CD4-positive, CD25-positive, alpha-beta regulatory T cell (primary cell): ENCODE data around the gene SLC7A14. TPM values are rescaled to one million over a fixed set of nuclear protein-coding genes. Genes with fewer than 3 reads are reported as not detected.

Source experiments
- ATAC-seq, 2 donors: fragments of 150-1000 bp; cut with Tn5 transposase; one replicate each; pipeline ENCODE4 v1.10.0; 2021; ENCODE audit warnings: low read depth in 2 of 2, moderate number of reproducible peaks in 2 of 2, moderate library complexity in 1 of 2
- DNase-seq, 3 donors: peaks; one replicate each; pipeline versions ENCODE4 v3.0.0 to v3.0.0-alpha.2; 2012 to 2022; ENCODE audit warnings: mixed read lengths in 1 of 3
- H3K27ac ChIP-seq: one replicate; pipeline ENCODE4 v1.7.0; 2013; ENCODE audit warnings: mild to moderate bottlenecking, low read length; ENCODE audit not compliant: insufficient read depth, poor library complexity, severe bottlenecking
- H3K27me3 ChIP-seq: one replicate; pipeline ENCODE4 v1.7.0; 2013; ENCODE audit warnings: low read length; ENCODE audit not compliant: control insufficient read depth, insufficient read depth
- H3K36me3 ChIP-seq: one replicate; pipeline ENCODE4 v1.7.0; 2013; ENCODE audit warnings: mild to moderate bottlenecking, low read length, moderate library complexity; ENCODE audit not compliant: control insufficient read depth, insufficient read depth
- H3K4me1 ChIP-seq: 2 replicates; pipeline ENCODE4 v1.7.0; 2013; ENCODE audit warnings: mild to moderate bottlenecking, low read length; ENCODE audit not compliant: insufficient read depth, control insufficient read depth, poor library complexity, severe bottlenecking
- H3K4me3 ChIP-seq: one replicate; pipeline ENCODE4 v1.7.0; 2013; ENCODE audit warnings: low read depth, mild to moderate bottlenecking, low read length, moderate library complexity
- H3K9me3 ChIP-seq, 2 experiments: 1 replicate in 1 of 2; 2 replicates in 1 of 2; pipeline ENCODE4 v1.7.0; 2013; ENCODE audit warnings: low read length in 2 of 2, mild to moderate bottlenecking in 1 of 2, moderate library complexity in 1 of 2; ENCODE audit not compliant: control insufficient read depth in 2 of 2
- H3K27ac Mint-ChIP-seq, 3 donors: one replicate each; pipeline ENCODE4 v1.8.0; 2020 to 2022; ENCODE audit warnings: mild to moderate bottlenecking in 3 of 3, mixed read lengths in 3 of 3, moderate library complexity in 2 of 3
- H3K27me3 Mint-ChIP-seq: one replicate; pipeline ENCODE4 v1.8.0; 2022; ENCODE audit warnings: mild to moderate bottlenecking, mixed read lengths
- H3K36me3 Mint-ChIP-seq: one replicate; pipeline ENCODE4 v1.8.0; 2020; ENCODE audit warnings: mixed read lengths
- H3K4me1 Mint-ChIP-seq, 4 donors: one replicate each; pipeline ENCODE4 v1.8.0; 2020 to 2022; ENCODE audit warnings: mixed read lengths in 4 of 4, mild to moderate bottlenecking in 1 of 4
- H3K4me3 Mint-ChIP-seq, 4 donors: one replicate each; pipeline ENCODE4 v1.8.0; 2020 to 2022; ENCODE audit warnings: mild to moderate bottlenecking in 4 of 4, mixed read lengths in 4 of 4, moderate library complexity in 3 of 4
- H3K9me3 Mint-ChIP-seq, 7 donors: one replicate each; pipeline ENCODE4 v1.8.0; 2020 to 2022; ENCODE audit warnings: mixed read lengths in 7 of 7, mild to moderate bottlenecking in 3 of 7, moderate library complexity in 2 of 7
- polyA plus RNA-seq, 4 donors: library from polyadenylated mRNA; unstranded; fragments of 300-500 nt; fragmentation: Illumina TruSeq; gene quantifications; one replicate each; pipeline ENCODE4 v1.2.3, GENCODE V29; 2021
- total RNA-seq: library from RNA; stranded (reverse); gene quantifications from one replicate; pipeline ENCODE4 v1.2.3, GENCODE V29; 2022

SLC7A14 gene
- total and polyA plus RNA-seq, 5 donors from 2014 or later, result not detected

DNA sequence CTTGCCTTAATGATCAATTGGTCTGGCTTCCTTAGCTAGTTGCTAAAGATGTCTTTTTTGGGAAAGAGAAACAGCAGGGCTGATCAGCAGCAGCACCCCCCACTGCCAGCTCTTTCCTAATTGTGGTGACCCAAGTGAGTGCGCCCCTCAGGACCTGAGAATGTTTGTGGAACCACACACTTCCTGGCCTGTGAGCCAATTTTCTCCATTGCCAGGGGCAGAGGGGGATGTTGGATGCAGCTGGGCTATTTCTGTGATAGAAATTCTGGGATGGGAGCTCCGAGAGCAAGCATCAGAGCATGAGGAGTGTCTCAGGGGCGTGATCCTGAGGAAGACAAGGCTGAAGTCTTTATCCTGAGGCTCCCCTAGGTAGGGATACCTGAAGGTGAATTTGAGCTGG lies 100.6 kb downstream of the SLC7A14 start:
- no peak overlapping the region for H3K4me3 ChIP-seq
- ATAC-seq, result no peak
- no peaks in the 10 kb centered on the region for H3K36me3 ChIP-seq
- Mint-ChIP-seq H3K9me3 (peaks cover 0 to 3% (median 0%) of the 10 kb centered on the region in 7 donors), H3K36me3 (no peaks in the 10 kb centered on the region), H3K27me3 (peaks cover 4% of the 10 kb centered on the region), H3K4me3 (no peak overlapping the region), H3K4me1 (no peaks in the 10 kb centered on the region), H3K27ac (no peak overlapping the region)
- no peaks in the 10 kb centered on the region for H3K4me1 ChIP-seq
- H3K27me3 ChIP-seq, result peaks cover 2% of the 10 kb centered on the region
- H3K27ac ChIP-seq, result no peak overlapping the region
- no peak for DNase-seq
- no peaks in the 10 kb centered on the region for H3K9me3 ChIP-seq

DNA sequence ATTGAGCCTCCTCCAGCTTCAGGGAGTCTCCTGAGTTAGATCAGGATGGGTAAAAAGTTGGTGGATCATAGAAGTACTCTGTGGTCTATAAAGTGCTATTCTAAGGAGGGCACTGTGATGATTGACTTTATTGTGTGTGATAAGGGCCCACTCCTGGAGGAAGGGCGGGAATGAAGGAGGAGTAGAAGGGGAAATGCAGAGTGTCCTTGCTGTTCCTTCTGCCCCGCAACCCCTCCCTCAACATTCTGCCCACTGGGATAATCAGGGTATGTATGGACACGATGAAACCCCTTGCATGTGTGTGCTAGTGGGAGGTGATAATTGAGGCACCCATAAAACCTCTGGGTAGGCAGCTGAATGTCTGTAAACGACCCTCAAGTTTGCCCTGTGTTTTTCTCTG lies 101.0 kb downstream of the SLC7A14 start:
- Mint-ChIP-seq H3K9me3 (peaks cover 0 to 3% (median 0%) of the 10 kb centered on the region in 7 donors), H3K27ac (no peak overlapping the region), H3K4me1 (no peaks in the 10 kb centered on the region), H3K4me3 (no peak overlapping the region), H3K27me3 (peaks cover 4% of the 10 kb centered on the region), H3K36me3 (no peaks in the 10 kb centered on the region)
- Histone ChIP-seq H3K4me1 (no peaks in the 10 kb centered on the region), H3K36me3 (no peaks in the 10 kb centered on the region), H3K27ac (no peak overlapping the region), H3K9me3 (no peaks in the 10 kb centered on the region), H3K4me3 (no peak overlapping the region), H3K27me3 (peaks cover 2% of the 10 kb centered on the region)
- DNase-seq (no peak), ATAC-seq (no peak)

DNA sequence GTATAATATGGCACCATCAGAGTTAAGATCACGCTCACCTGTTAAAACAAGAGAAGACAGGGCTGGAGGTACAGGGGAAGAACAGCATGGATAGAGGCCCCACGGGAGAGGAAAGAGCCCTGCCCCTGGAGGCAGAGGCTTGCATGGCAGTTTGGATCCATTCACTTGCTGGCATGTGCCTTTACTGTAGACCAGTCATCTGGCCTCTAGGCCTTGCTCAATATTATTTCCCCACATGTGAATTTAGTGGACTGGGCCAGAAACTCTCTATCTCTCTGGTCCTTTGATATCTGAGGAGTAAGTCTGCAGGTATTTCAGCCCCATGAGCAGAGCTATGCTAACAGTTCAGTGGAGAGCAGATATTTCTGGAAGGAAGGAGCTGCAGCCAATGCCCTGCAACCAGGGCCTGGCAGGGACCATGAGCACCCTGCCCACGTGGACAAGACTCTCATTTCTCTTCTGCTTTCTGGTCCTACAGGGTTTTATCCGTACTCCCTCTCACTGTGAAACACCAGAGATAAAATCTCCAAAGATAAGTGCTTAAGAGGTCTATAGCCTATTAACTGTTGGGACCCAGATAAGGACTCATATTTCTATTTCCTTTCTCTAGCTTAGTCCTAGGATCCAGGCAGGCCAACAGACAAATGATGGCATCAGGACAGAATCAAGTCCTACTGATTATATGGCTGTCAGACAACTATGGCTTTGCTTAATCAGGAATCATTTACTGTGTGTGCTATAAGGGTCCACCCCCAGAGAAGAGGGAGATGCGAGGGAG lies 102.2 kb downstream of the SLC7A14 start:
- H3K27ac Mint-ChIP-seq, result no peak overlapping the region
- no peak overlapping the region for H3K4me3 Mint-ChIP-seq
- Histone ChIP-seq H3K4me1 (no peaks in the 10 kb centered on the region), H3K9me3 (no peaks in the 10 kb centered on the region), H3K27ac (no peak overlapping the region), H3K4me3 (no peak overlapping the region), H3K27me3 (peaks cover 2% of the 10 kb centered on the region), H3K36me3 (no peaks in the 10 kb centered on the region)
- ATAC-seq, result no peak
- no peaks in the 10 kb centered on the region for H3K4me1 Mint-ChIP-seq
- peaks cover 4% of the 10 kb centered on the region for H3K27me3 Mint-ChIP-seq
- H3K36me3 Mint-ChIP-seq, result no peaks in the 10 kb centered on the region
- no peak for DNase-seq
- peaks cover 0 to 3% (median 0%) of the 10 kb centered on the region in 7 donors for H3K9me3 Mint-ChIP-seq

DNA sequence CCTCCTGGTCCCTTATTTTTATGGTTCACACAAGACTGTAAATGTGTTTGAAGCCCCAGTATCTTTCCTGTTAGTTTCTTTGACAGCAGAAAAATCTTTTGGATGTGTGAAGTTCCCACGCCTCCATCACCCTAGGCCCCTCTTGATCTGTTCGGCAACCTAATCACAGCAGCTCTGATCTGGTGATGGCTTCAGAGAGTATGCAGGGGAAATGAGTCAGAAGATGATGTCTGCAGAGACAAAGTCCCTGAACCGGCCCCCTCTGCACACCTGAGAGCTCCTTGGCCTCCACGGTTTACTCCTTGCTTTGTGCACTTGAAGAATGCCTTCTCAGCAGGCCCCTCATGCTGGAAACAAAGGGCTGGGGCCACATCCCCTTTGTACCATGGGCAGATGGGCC lies 103.7 kb downstream of the SLC7A14 start:
- Mint-ChIP-seq H3K4me3 (no peak overlapping the region), H3K27ac (no peak overlapping the region), H3K27me3 (peaks cover 2% of the 10 kb centered on the region), H3K9me3 (peaks cover 0 to 3% (median 0%) of the 10 kb centered on the region in 7 donors), H3K36me3 (no peaks in the 10 kb centered on the region), H3K4me1 (no peaks in the 10 kb centered on the region)
- Histone ChIP-seq H3K9me3 (no peaks in the 10 kb centered on the region), H3K4me1 (no peaks in the 10 kb centered on the region), H3K4me3 (no peak overlapping the region), H3K27ac (no peak overlapping the region), H3K36me3 (no peaks in the 10 kb centered on the region), H3K27me3 (no peaks in the 10 kb centered on the region)
- no peak for DNase-seq
- no peak for ATAC-seq

DNA sequence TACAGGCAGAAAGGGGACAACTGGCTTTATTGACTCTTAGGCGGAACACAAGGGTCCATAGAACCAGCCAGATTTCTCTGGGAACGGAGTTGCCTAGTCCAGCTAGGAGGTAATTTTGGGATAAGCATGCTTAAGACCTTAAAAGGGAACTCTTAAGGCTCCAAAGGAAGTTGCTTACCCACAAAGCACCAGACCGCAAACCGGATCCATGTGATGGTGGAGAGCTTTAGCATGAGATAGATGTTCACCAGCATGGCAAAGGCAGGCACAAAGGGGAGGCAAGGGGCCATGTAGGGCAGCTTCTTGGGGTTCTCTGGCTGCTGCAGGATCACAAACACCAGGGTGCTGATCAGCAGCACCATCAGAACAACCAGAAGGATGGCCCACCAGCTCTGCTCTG lies 105.8 kb downstream of the SLC7A14 start:
- Histone ChIP-seq H3K27me3 (no peaks in the 10 kb centered on the region), H3K4me3 (no peak overlapping the region), H3K4me1 (no peaks in the 10 kb centered on the region), H3K36me3 (no peaks in the 10 kb centered on the region), H3K9me3 (no peaks in the 10 kb centered on the region), H3K27ac (no peak overlapping the region)
- Mint-ChIP-seq H3K4me3 (no peak overlapping the region), H3K4me1 (no peaks in the 10 kb centered on the region), H3K36me3 (no peaks in the 10 kb centered on the region), H3K27me3 (peaks cover 12% of the 10 kb centered on the region), H3K27ac (no peak overlapping the region), H3K9me3 (peaks cover 0 to 1% (median 0%) of the 10 kb centered on the region in 7 donors)
- no peak for DNase-seq
- no peak for ATAC-seq

DNA sequence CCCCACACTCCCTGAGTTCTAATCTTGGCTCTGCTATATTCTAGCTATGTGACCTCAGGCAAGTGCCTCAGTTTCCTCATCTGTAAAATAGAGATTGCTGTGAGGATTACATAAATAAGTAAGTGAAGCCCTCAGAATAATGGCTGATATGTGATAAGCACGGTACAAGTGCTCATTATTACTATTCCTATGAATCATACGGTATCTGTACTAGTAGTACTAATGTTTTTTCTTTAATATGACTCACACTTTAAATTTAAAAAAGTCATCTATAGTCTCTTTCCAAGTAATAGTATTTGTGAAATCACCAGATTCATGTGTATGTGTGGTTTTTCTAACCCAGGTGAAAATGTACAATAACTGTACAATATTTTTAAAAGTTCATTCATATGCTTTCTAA lies 108.5 kb downstream of the SLC7A14 start:
- Histone ChIP-seq H3K4me3 (no peak overlapping the region), H3K27ac (no peak overlapping the region), H3K36me3 (no peaks in the 10 kb centered on the region), H3K27me3 (peaks cover 5% of the 10 kb centered on the region), H3K4me1 (no peaks in the 10 kb centered on the region), H3K9me3 (no peaks in the 10 kb centered on the region)
- no peak for ATAC-seq
- H3K4me3 Mint-ChIP-seq, result no peak overlapping the region
- no peaks in the 10 kb centered on the region for H3K36me3 Mint-ChIP-seq
- no peaks in the 10 kb centered on the region for H3K4me1 Mint-ChIP-seq
- H3K27me3 Mint-ChIP-seq, result peaks cover 16% of the 10 kb centered on the region
- no peaks in the 10 kb centered on the region for H3K9me3 Mint-ChIP-seq
- no peak overlapping the region for H3K27ac Mint-ChIP-seq
- no peak for DNase-seq

DNA sequence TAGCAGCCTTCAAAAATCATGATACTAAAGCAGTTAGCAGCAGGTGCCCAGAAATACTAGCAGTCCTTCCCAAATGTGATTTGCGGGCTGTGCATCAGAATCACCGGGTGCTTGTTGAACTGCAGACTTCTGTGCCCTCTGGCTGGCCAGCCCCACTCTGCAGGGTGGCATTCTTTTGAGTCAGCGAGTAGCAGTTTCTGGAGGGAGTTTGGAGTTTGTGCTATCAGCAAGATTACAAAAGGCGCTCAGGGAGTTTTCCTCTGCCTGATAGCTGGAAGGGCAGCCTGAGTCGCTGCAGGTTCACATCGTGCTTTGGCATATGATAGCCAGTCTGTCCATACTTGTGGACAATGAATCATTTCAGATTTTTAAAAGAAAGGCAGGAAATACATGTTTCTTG lies 109.6 kb downstream of the SLC7A14 start:
- H3K27ac ChIP-seq, result no peak overlapping the region
- peaks cover 16% of the 10 kb centered on the region for H3K27me3 Mint-ChIP-seq

DNA sequence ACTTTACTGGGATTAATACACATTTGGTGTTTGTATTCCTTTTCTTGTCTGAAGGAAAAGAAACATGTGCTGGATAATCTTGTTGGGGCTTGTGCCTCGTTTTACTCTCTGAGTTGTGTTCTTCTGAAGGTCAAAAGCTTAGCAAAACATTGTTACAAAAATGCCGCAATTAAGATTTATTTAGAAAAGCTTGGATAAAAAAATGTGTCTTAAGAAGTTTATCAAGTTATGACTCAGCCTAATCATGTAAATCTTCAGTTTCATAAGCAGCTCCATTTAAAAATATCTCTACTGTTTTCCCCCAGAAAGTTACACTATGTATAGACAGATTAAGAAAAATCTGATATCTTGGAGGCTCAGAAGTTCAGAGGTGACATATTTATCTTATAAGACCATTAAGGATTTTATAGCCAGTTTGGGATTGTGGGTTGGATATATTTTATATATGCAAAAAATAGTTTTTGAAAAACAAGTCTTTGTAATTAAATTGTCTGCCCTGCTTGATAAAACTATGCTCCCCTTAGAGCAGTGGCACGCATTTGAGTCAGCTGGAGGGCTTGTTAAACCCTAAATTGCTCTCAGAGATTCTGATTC lies 110.7 kb downstream of the SLC7A14 start:
- Histone ChIP-seq H3K27me3 (peaks cover 9% of the 10 kb centered on the region), H3K36me3 (no peaks in the 10 kb centered on the region), H3K4me3 (no peak overlapping the region), H3K4me1 (no peaks in the 10 kb centered on the region), H3K9me3 (no peaks in the 10 kb centered on the region), H3K27ac (no peak overlapping the region)
- Mint-ChIP-seq H3K27me3 (peaks cover 19% of the 10 kb centered on the region), H3K4me3 (no peak overlapping the region), H3K27ac (no peak overlapping the region), H3K9me3 (peaks cover 0 to 2% (median 0%) of the 10 kb centered on the region in 7 donors), H3K36me3 (no peaks in the 10 kb centered on the region), H3K4me1 (no peaks in the 10 kb centered on the region)
- no peak for ATAC-seq
- no peak for DNase-seq

More for the DNA sequence above, 109.6 kb downstream of the SLC7A14 start:
- no peaks in the 10 kb centered on the region for H3K36me3 ChIP-seq
- H3K4me1 Mint-ChIP-seq, result no peaks in the 10 kb centered on the region
- H3K4me3 Mint-ChIP-seq, result no peak overlapping the region
- H3K27me3 ChIP-seq, result peaks cover 5% of the 10 kb centered on the region
- no peaks in the 10 kb centered on the region for H3K9me3 Mint-ChIP-seq
- H3K36me3 Mint-ChIP-seq, result no peaks in the 10 kb centered on the region
- DNase-seq (no peak), ATAC-seq (no peak)
- H3K27ac Mint-ChIP-seq, result no peak overlapping the region
- H3K4me1 ChIP-seq, result no peaks in the 10 kb centered on the region
- H3K4me3 ChIP-seq, result no peak overlapping the region
- no peaks in the 10 kb centered on the region for H3K9me3 ChIP-seq
